Activated B cell treated with CpG ODN at 0.5 μM for 24 hours (primary cell): ENCODE measurements around the gene INCA1. TPM values are rescaled to one million over a fixed set of nuclear protein-coding genes. Genes with fewer than 3 reads are reported as not detected.

Source experiments
- ATAC-seq: fragments of 200-7000 bp; cut with Tn5 transposase; one replicate; pipeline ENCODE4 v1.10.0; 2021; ENCODE audit warnings: low read depth, mild to moderate bottlenecking, moderate library complexity
- CTCF ChIA-PET: fragments of 350-600 bp; sonication (Branson Sonifier 250); formaldehyde crosslinking; loops from one replicate; lab custom pipeline; 2021; ENCODE audit warnings: antibody characterized with exemption; lab: Charles Lee
- POLR2A ChIA-PET: fragments of 350-600 bp; sonication (Branson Sonifier 250); formaldehyde crosslinking; loops from one replicate; lab custom pipeline; 2021; ENCODE audit warnings: antibody characterized with exemption; lab: Charles Lee
- DNase-seq: peaks from one replicate; pipeline ENCODE4 v3.0.0; 2022
- H3K27ac Mint-ChIP-seq: one replicate; pipeline ENCODE4 v1.8.0; 2020; ENCODE audit warnings: mixed read lengths
- H3K27me3 Mint-ChIP-seq: one replicate; pipeline ENCODE4 v1.8.0; 2021; ENCODE audit warnings: mixed read lengths
- H3K36me3 Mint-ChIP-seq: one replicate; pipeline ENCODE4 v1.8.0; 2021; ENCODE audit warnings: low read depth, mixed read lengths
- H3K4me1 Mint-ChIP-seq: one replicate; pipeline ENCODE4 v1.8.0; 2021; ENCODE audit warnings: mixed read lengths
- H3K4me3 Mint-ChIP-seq: one replicate; pipeline ENCODE4 v1.8.0; 2020; ENCODE audit warnings: mild to moderate bottlenecking, mixed read lengths
- H3K9me3 Mint-ChIP-seq: one replicate; pipeline ENCODE4 v1.8.0; 2020; ENCODE audit warnings: mixed read lengths
- intact Hi-C: fragments of 100-400 bp; cut with micrococcal nuclease; formaldehyde crosslinking; loops from one replicate; pipeline ENCODE4 v1.15.1; 2024
- total RNA-seq: library from RNA; stranded (reverse); gene quantifications from 2 replicates; pipeline ENCODE4 v1.2.3, GENCODE V29; 2022
- TF ChIP-seq, protein P1 (sequence below): fragments of 200-600 bp; IDR thresholded peaks from one replicate; pipeline ENCODE4 v1.8.0; 2022; ENCODE audit warnings: antibody characterized with exemption, mild to moderate bottlenecking

The INCA1 gene
- total RNA-seq, 1 donor from 2014 or later: 0.44 TPM

DNA sequence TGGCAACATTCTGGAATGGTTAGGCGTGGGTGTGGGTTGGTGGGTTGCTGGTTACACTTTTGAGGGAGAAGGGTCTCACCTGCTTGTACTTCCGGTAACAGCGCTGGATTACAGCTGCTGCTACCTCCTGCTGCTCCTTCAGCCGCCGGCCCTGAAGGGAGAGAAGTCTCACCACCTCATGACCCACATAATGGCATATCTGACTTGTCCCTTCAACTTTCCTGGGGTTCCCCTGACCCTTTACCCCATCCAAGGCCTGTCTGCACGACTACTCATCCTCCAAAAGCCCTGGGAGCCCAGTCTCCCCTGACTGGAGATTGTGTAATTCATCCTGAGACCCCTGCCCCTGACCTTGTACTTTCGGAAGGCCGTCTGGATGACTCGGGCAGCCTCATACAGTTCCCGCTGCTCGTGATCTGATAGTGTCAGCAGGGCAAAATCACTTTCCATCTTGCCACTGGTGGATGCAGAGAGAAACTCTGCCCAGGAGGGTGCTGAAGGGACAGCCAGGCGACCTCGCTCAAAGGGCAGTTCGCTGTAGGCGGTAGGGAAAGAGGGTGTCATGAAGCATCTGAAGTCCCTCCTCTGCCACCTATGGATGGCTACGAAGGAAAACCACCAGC, 27.7 kb downstream of the INCA1 start:
- peaks cover 55% of the 10 kb centered on the region for H3K36me3 Mint-ChIP-seq
- H3K4me1 Mint-ChIP-seq: peaks cover 18% of the 10 kb centered on the region
- no peaks in the 10 kb centered on the region for H3K27me3 Mint-ChIP-seq
- CTCF ChIA-PET: interaction anchor here (1.3 to 1.5 kb wide), 2 partner anchors 28 to 61 kb away, joined by 4 read pairs; partner anchors contain the start of gene KIF1C
- TF ChIP-seq, protein P1, sequence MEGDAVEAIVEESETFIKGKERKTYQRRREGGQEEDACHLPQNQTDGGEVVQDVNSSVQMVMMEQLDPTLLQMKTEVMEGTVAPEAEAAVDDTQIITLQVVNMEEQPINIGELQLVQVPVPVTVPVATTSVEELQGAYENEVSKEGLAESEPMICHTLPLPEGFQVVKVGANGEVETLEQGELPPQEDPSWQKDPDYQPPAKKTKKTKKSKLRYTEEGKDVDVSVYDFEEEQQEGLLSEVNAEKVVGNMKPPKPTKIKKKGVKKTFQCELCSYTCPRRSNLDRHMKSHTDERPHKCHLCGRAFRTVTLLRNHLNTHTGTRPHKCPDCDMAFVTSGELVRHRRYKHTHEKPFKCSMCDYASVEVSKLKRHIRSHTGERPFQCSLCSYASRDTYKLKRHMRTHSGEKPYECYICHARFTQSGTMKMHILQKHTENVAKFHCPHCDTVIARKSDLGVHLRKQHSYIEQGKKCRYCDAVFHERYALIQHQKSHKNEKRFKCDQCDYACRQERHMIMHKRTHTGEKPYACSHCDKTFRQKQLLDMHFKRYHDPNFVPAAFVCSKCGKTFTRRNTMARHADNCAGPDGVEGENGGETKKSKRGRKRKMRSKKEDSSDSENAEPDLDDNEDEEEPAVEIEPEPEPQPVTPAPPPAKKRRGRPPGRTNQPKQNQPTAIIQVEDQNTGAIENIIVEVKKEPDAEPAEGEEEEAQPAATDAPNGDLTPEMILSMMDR: no peak
- H3K9me3 Mint-ChIP-seq: no peaks in the 10 kb centered on the region
- no peak for ATAC-seq
- DNase-seq: no peak
- H3K4me3 Mint-ChIP-seq: no peak overlapping the region
- intact Hi-C loops: loop anchor here (5.0 kb wide), 3 partner anchors 37 to 257 kb away; partner anchors contain the start of genes ARRB2, GP1BA and ZFP3
- POLR2A ChIA-PET: interaction anchor here (0.6 to 11.6 kb wide), 7 partner anchors 9 to 260 kb away, joined by 3 to 391 read pairs (median 3); partner anchors contain the start of genes CAMTA2, ENO3, PFN1 and RNF167
- H3K27ac Mint-ChIP-seq: no peak overlapping the region

DNA sequence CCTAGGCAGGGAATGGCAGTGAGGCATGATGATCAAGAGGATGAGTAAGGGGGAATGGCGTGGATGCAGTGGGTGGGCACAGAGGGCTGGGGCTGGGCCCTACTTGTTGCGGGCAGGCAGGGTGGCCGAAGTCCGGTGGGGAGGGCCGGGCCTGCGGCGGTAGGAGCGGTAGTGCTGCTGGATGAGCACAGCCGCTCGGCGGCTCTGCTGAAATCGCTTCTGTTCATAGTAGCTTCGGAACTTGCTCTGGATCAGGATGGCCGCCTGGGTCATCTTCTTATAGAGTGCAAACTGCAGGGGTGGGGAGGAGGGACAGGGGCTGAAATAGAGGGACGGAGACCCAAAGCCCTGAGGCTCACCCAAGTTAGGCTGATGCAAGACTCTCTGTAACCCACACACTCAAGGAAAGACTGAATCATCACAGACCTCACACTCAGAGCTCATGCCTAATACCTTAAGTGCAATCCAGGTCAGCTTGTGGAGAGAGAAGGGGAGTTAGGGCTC, 28.2 kb downstream of the INCA1 start:
- no peaks in the 10 kb centered on the region for H3K9me3 Mint-ChIP-seq
- no peaks in the 10 kb centered on the region for H3K27me3 Mint-ChIP-seq
- no peak overlapping the region for H3K4me3 Mint-ChIP-seq
- ATAC-seq (no peak), DNase-seq (no peak)
- TF ChIP-seq, protein P1: no peak
- POLR2A ChIA-PET: interaction anchor here (0.6 to 11.6 kb wide), 8 partner anchors 10 to 259 kb away, joined by 3 to 391 read pairs (median 8); partner anchors contain the start of genes CAMTA2, ENO3, PFN1 and RNF167
- peaks cover 18% of the 10 kb centered on the region for H3K4me1 Mint-ChIP-seq
- intact Hi-C loops: loop anchor here (5.0 kb wide), 3 partner anchors 37 to 257 kb away; partner anchors contain the start of genes ARRB2, GP1BA and ZFP3
- H3K27ac Mint-ChIP-seq: no peak overlapping the region
- CTCF ChIA-PET: interaction anchor here (1.3 kb wide), 1 partner anchor 29 kb away, joined by 4 read pairs; the partner anchor contains the start of gene KIF1C
- H3K36me3 Mint-ChIP-seq: peaks cover 51% of the 10 kb centered on the region

DNA sequence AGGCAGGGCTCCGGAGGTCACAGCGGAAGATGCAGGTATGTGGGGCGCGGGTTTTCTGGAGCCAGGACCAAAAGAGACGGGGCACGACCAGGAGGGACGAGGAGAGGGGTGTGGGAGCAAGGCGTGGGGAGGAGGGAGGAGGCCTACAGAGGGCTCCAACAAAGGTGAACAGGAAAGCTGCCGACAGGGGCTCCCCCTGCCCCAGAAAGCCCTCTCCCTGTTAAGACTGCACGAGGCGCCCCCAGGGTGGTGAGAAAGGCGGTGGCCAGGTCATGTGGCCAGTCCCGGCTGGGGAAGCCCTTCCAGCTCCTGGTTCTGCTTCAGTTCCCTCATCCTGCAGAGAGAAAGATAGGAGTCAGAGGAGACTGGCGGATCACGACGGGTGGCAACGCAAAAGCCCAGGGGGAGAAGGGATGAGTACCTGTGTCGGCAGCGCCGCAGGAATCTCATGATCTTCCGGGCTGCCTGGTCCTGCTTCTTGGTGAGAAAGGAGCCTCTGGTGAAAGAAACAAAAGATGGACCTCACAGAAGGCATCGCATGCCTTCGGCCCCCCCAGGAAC, 28.8 kb downstream of the INCA1 start:
- ATAC-seq: no peak
- H3K27me3 Mint-ChIP-seq: no peaks in the 10 kb centered on the region
- H3K36me3 Mint-ChIP-seq: peaks cover 46% of the 10 kb centered on the region
- H3K4me1 Mint-ChIP-seq: peaks cover 18% of the 10 kb centered on the region
- no peak for DNase-seq
- no peaks in the 10 kb centered on the region for H3K9me3 Mint-ChIP-seq
- no peak overlapping the region for H3K4me3 Mint-ChIP-seq
- CTCF ChIA-PET: interaction anchor here (1.3 to 3.4 kb wide), 2 partner anchors 19 to 29 kb away, joined by 4 to 17 read pairs; partner anchors contain the start of genes CAMTA2 and KIF1C
- no peak overlapping the region for H3K27ac Mint-ChIP-seq
- POLR2A ChIA-PET: interaction anchor here (0.6 to 11.6 kb wide), 11 partner anchors 10 to 259 kb away, joined by 3 to 391 read pairs (median 12); partner anchors contain the start of genes CAMTA2, ENO3, INCA1 and KIF1C
- TF ChIP-seq, protein P1: no peak
- intact Hi-C loops: loop anchor here (5.0 kb wide), 3 partner anchors 36 to 256 kb away; partner anchors contain the start of genes ARRB2, GP1BA and ZFP3

DNA sequence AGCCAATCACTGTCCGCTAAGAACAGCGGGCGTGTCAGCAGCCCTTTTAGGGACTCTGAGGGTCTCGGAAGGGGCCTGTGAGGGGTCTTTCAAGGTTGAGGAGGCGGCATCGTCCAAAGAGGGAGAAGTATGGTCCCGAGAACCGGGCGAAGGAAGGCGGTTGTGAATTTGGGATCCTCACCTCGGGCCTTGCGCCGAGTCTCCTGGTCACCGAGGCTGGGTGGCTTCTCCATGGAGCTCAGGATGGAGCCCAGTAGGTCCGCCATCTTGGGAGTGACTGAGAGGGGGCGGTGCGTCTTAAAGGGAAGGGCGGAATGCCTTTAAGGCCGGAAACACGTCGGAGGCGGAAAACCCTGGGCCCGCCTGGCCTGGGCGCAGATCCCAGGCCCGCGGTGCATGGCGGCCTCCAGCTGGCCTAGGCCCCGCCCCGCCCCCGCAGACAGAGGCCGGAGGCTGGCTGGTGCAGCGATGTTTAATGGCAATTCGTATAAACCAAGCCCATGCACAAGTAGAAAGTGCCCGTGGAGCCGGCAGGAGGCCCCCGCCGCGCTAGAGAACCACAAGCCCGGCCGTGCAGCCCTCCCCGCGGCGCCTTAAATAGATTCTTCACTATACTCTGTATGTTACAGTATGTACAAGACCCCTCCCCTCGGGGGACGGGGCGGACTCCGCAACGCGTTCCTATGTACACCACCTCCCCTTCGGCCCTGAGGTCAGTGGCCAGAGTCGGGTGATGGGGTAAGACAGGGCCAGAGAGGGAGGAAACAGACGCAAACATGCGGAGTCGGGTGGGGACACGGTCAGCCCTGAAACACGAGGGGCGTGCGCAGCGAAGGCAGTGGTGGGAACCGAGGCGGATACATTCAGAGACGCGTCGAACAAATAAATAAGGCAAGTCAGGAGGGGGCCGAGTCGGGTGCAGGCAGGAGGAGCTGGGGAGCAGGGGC, 29.5 kb downstream of the INCA1 start, which contains the start of gene SPAG7:
Gene SPAG7, minus strand, starts transcription at position 279 of the 947 bp plus-strand sequence. Its CDS starts 13 bp downstream, at position 266.
- peaks cover 42% of the 10 kb centered on the region for H3K36me3 Mint-ChIP-seq
- no peak within 1 kb of the TSS for H3K4me3 Mint-ChIP-seq
- ATAC-seq: peak; percentile 64
- TF ChIP-seq, protein P1: no peak
- H3K27me3 Mint-ChIP-seq: no peaks in the 10 kb centered on the region
- H3K9me3 Mint-ChIP-seq: no peaks in the 10 kb centered on the region
- CTCF ChIA-PET: interaction anchor here (0.6 to 3.4 kb wide), 10 partner anchors 12 to 401 kb away, joined by 3 to 17 read pairs (median 6); partner anchors contain the start of genes CAMTA2, CHRNE, PFN1 and RNF167
- POLR2A ChIA-PET: interaction anchor here (0.7 to 11.6 kb wide), 32 partner anchors 11 to 824 kb away, joined by 3 to 391 read pairs (median 6); partner anchors contain the start of genes C17orf107, CAMTA2, CHRNE and CYB5D2
- no peak within 1 kb of the TSS for H3K27ac Mint-ChIP-seq
- DNase-seq: peak; percentile 96
- intact Hi-C loops: loop anchor here (1.0 to 5.0 kb wide), 10 partner anchors 19 to 256 kb away; partner anchors contain the start of genes ARRB2, CAMTA2, GP1BA and INCA1
- H3K4me1 Mint-ChIP-seq: peaks cover 18% of the 10 kb centered on the region
